HG02840 (cell line): ENCODE data around the gene CCDC28B.

ENCODE experiments used
- ATAC-seq: cut with Tn5 transposase; IDR thresholded peaks from one replicate; pipeline ENCODE4 v1.9.1; 2021; ENCODE audit warnings: mild to moderate bottlenecking, moderate library complexity, moderate number of reproducible peaks; ENCODE audit not compliant: unreplicated experiment, low FRiP score

The CCDC28B gene

DNA sequence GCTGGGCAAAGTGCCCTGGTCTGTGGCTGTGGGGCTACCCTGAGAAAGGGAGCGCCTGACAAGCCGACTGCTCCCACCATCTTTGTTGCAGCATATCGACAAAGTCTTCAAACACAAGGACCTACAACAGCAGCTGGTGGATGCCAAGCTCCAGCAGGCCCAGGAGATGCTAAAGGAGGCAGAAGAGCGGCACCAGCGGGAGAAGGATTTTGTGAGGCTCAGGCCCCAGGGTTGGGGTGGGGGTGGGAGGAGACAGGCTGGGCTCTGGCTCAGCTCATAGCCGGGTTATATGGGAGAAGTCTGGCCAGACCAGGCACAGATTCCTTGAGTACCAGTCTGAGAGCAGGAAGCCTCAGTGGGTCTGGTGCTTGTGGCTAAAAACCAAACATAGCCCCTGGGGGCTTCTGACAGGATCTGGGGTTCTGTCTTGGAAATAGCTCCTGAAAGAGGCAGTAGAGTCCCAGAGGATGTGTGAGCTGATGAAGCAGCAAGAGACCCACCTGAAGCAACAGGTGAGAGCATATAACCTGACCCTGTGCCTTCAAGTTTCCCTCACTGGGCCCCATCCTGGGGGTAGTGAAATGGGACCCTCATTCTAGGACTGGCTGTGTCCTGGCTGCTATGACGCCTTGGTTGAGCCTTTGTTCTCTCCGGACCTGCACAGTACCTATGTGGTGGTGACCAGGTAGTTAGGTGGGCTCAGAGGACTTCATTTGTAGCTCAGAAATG is 8.0 kb upstream of the CCDC28B start:
- ATAC-seq, result no peak

DNA sequence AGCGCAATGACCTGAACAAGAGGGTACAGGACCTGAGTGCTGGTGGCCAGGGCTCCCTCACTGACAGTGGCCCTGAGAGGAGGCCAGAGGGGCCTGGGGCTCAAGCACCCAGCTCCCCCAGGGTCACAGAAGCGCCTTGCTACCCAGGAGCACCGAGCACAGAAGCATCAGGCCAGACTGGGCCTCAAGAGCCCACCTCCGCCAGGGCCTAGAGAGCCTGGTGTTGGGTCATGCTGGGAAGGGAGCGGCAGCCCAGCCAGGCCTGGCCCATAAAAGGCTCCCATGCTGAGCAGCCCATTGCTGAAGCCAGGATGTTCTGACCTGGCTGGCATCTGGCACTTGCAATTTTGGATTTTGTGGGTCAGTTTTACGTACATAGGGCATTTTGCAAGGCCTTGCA is 5.4 kb upstream of the CCDC28B start:
- ATAC-seq, result no peak

DNA sequence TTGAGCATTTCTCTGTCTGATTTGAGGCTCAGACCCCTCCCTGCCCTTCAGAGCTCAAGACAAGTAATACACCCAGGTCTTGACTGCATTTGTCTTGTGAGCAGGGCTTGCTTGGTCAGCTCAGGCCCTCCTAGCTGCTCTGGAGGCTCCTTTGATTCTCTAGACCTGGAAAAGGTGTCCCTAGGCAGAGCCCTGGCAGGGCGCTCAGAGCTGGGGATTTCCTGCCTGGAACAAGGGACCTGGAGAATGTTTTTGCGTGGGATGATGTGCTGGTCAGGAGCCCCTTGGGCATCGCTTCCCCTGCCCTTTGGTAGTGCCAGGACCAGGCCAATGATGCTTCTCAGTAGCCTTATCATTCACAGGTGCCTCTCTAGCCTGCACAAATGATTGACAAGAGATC is 4.9 kb upstream of the CCDC28B start:
- no peak for ATAC-seq

DNA sequence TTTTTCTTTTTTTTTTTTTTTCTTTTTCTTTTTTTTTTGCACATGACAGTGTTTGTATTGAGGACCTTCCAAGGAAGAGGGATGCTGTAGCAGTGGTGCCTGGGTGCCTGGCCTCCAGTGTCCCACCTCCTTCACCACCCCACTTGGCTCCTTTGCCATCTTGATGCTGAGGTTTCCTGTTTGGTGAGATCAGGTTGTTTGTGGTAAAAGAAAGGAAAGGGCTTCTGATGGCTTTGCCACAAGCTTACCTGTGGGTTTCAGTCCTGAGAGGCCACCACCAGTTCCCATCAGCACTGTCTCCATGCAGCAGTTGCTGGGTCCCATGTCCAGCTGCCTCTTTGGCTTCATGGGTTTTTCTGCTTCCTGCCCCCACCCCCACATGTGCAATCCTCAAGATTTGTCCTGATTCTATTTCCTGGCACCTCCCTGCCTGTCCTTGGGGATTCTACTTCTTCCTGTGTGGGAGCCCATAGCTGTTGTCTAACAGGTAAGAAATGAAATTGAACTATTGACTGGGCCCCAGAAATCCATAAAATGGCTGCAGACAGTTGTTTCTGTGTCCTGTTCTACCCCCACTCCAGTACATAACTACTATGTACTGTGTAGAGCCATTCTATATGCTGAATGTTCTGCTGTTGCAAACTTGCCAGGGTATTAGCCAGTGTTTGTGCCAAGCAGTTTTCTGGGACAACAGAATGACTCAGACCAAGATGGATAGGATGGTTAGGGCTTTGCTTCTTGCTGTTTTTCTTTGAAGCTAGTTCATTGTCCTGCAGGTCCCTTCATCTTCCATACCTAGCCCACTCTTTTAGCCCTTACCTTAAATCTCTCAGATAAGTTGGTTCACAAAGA is 4.2 kb upstream of the CCDC28B start:
- no peak for ATAC-seq

DNA sequence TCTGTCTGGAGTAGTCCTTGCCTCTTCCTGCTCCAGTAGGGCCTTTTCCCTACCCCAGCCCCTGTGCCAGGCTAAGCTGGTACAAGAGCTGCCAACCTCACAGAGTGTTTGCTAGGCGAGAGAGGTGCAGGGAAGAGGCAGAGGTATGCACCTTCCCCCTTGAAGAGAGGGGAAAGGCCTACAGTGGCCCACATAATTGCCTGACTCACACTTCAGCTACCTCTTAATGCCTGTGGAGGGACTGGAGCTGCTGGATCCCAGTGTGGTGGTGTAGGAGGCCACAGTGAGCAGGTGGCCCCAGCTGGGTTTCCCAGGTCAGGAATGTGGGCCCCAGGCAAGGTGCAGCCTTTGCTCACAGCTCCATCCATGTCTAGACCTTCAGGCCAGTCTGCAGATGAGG is 3.3 kb upstream of the CCDC28B start:
- no peak for ATAC-seq

DNA sequence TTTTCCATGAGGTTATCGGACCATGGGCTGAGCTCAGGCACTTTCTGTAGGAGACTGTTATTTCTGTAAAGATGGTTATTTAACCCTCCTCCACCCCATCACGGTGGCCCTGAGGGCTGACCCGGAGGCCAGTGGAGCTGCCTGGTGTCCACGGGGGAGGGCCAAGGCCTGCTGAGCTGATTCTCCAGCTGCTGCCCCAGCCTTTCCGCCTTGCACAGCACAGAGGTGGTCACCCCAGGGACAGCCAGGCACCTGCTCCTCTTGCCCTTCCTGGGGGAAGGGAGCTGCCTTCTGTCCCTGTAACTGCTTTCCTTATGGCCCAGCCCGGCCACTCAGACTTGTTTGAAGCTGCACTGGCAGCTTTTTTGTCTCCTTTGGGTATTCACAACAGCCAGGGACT is 2.6 kb upstream of the CCDC28B start:
- no peak for ATAC-seq

DNA sequence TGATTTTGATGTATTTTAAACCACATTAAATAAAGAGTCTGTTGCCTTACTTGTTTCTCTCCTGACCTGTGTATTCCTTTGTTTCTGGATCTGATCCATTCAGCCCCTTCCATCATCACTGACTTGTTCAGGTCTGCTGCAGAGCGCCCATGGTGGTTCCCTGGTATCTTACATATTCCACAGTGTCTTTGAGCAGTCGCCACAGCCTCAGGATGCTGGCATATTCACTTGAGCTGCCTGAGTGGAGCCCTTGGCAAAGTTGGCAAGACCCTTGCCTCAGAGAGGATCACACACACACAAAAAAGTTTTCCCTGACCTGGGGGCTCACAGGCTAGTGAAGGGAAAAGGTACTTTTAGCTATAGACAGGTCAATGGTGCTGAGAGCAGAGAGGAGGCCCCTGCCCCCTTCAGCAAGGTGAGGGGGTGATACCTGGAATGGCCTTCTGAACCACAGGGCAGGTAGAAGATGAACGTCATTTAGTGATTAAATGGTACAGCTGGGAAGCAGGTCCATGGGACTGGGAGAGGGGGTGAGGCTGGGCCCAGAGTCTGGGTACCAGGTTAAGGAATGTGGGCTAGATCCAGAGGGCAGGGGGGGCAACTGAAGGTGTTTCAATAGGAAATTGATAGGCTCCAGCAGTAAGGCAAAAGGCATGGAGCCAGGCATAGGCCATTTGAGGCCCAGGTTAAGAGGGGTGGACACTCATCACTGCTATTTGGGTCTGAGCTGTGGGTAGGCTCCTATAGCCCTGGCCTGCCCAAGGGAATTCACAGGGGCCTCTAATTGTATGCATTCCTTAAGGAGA is 2.0 kb upstream of the CCDC28B start:
- no peak for ATAC-seq

DNA sequence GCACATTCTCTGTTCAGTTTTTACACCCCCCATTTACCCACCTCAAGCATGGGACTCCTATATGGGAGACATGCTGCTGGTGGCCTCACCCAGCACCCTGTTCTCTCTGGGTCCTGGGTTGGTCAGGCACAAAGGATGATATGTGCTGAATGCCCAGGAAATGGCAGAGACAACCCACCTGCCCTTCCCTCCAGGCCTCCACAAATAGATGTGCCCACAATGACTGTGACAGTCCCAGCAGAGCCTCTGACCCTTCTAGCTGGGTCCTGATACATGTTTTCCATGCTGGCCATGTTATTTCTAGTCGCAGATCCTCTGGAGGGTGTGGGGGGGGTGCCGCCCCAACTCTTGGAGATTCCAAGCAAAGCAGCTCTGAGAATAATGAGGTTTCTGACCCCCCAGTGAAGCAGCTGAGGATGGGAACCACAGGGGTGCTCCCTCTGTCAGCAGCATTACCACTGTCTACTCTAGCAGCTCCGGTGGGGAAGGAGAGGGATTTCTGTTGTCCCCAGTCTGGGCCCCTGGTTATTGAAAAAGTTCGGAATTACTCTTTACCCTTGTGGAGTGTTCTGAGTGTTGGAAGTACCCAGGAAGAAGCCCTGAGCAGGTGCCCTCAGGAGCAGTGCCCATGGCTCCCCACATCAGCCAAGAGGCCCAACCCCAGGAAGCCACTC is 1.2 kb upstream of the CCDC28B start:
- no peak for ATAC-seq

DNA sequence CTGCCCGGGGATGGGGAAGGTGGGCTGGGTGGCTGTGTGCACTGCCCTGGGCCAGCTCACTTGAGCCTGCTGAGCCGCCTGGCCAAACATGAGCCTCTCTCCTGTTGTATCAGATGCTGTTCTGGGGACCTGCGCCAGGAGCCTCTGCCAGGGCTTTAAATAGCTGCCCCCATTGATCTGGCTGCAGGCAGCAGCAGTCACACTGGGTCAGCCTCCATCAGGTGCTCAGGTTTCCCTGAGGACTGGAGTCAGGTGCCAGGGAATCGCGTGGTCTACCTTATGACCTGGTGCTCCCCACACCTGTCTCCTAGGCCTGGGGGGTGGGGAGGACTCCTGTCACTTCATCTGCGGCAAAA is 700 bp upstream of the CCDC28B start:
- no peak for ATAC-seq

DNA sequence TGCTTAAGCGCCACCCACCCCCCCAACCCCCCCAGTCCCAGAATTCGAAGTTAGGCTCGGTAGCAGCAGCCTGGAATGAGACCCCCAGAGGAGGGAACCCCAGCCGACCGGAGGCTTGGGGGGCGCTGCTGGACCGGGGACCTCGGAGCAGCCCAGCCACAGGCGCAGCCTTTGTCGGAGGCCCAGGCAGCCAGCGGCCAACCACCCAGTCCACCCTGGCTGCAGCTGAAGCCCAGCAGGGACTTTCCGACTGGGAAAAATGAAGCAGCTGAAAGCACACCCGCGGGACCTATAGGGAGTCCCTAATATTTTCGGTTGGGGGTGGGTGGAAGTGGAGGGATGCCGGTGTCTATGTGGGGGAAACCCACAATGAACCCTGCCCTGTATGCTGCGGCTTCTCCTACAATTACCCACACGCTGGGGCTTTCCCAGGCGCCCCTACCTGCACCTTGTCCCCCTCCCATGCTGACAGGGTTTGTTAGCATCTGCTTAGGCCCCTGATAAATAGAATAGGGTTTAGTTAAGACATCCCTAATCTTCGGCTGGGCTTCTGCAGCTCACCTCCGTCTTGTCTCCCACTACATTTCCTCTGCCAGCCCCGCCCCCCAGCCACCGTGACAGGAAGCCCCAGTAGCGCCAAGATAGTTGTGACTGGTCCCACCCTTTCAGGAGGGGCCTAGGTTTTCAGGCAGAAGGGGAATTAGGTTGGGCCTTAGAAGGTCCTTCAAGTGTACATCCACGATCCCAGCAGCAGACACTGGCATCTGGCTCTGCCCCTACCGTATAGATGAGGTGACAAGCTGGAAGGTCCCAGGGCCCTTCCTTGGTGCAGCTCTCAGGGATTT is 838 bp downstream of the CCDC28B start:
- ATAC-seq, result no peak

DNA sequence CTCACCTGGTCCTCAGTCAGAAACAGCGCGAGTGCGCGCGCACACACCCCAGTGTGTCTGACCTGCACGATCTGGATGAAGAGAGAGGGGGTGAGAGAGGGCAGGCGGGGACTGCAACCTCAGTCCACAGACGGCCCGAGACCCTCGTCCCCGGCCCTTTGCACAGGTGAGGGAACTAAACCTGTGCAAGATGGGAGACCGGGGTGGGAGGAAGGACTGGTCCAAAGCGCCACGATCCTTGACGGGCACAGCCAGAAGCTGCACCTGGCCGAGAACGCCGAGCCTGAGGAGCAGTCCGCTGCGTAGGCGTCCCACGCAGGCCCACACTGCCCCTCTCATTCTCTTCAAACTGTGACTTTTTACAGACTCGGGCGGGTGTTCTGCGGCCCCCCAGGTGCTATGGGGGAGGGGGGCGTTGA is 4.6 kb downstream of the CCDC28B start:
- no peak for ATAC-seq

DNA sequence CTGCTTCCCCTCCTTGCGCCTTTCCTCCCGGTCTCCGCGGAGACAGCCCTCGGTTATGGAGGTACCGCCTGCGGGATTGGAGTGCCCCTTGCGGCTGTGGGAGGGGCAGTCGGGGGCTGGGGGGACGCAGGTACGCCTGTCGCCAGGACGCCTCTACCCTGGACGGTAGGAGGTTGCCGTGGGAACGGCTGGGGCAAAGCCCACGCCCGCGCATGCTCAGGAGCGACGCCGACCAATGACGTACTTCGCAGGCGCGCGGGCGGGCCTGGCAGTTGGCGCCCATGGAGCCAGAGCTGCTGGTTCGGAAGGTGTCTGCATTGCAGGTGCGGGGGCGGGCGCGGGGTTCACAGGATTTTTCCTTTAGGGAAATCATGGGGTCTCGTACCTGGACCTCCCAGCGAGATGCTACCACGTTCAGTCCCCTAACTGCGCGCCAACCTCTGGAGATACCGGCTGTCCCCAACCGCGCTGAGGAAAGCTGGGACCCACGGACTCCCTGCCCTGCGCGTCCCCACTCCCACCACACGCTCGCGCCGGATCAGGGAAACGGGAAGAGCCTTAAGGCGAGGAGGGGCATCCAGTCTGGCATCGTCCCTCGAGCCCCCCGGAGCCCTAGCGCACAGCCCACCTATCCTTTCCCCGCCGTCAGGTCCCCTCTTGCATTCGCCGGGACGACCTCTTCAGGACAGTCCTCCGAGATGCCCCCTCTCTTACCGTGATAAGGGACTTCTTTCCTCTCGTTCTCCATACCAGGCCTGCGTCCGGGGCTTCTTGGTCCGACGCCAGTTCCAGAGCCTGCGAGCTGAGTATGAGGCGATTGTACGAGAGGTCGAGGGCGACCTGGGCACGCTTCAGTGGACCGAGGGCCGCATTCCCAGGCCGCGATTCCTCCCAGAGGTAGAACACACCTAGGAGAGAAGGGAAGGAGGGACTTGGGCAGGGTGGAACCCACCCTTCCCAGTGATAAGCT is 5.3 kb downstream of the CCDC28B start, which contains the start of gene IQCC:
TSS of gene IQCC (plus strand) at position 271 of the 970 bp plus-strand sequence. CDS start at position 282, 11 bp downstream.
- peak; percentile 42 for ATAC-seq

DNA sequence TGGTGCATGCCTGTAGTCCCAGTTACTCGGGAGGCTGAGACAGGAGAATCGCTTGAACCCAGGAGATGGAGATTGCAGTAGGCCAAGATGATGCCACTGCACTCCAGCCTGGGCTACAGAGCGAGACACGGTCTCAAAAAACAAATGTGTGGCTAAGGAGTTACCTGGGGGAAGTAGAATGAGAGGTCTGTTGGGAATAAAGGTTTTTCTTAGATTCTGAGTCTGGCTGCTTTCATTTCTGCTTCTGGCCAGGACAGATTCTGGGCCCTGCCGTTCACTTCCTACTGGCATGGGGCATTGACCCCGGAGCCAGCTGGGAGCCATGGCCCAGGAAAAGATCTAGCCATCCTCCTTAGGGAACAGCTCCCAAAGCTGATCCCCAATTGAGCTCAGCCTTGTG is 8.1 kb downstream of the CCDC28B start:
- ATAC-seq, result no peak

DNA sequence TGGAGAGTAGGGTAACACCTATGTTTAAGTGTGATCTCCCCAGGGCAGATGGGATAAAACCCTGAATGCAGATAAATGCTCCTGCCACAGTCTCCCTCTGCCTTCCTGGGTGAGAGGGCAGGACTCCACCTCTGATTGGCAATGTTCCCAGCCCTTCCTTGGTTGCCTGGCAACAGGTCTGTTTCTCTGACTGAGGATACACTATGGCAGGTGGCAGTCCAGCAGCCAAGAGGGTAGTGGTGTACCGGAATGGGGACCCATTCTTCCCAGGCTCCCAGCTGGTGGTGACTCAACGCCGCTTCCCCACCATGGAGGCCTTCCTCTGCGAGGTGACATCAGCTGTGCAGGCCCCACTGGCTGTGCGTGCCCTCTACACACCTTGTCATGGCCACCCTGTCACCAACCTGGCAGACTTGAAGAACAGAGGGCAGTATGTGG is 8.5 kb downstream of the CCDC28B start, which contains the start of gene DCDC2B:
TSS of gene DCDC2B (plus strand) at position 199 of the 438 bp plus-strand sequence. CDS start at position 204, 5 bp downstream.
- ATAC-seq, result no peak

DNA sequence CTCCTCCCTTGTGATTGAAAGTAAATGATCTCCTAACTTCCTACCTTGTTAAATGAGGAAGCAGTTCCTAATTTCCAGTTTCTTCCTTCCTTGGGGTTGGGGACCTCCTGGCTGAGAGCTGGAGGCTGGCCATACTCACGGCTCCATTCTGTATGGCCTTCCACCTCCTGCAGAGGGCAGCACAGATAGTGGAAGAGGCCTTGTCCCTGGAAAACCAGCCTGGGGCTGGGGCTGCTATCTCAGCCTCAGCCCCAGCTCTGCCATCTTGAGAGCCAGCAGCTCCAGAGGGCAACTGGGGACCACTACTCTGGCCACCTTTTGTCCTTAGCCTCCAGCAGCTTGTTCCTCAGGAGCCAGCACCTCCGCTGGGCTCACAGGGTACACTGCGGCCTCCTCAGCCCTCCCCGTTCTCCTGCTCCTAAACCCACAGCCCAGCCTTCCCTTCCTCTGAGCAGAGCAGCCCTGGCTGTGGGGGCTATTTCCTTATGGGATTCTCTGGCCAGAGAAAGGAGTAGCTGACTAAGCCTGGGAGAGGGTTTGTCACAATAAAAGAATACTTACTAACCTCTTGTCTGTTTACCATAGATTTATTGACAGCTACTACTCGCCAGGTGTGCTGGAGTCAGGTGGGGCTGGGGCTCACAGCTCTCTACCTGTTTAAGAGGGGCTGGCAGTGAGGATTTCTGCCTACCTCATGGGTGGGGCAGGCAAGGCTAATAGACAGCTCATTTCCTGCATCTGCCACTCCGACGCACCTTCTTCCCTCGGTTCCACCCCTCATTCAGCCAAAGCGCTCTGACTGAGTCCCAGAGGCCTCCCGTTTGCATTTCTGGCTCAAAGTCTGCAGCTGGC is 15.5 kb downstream of the CCDC28B start:
- no peak for ATAC-seq

DNA sequence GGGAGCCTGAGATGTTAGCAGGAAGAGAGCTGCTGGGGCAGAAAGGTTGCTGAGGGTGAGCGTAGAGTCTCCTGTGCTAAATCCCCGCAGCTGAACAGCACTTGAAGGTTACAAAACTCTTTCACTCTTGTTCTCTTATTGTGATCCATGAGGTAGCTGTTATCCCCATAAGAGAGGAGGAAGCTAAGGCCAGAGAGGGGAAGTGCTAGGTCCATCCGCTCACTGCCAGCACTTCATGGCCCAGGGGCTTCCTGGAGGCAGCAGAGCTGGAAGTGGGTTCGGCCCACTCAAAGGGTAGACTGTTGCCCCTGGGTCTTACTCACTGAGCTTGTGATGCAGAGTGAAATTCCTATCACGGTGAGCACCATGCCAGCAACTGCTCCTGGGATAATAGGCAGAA is 16.2 kb downstream of the CCDC28B start:
- ATAC-seq, result no peak

DNA sequence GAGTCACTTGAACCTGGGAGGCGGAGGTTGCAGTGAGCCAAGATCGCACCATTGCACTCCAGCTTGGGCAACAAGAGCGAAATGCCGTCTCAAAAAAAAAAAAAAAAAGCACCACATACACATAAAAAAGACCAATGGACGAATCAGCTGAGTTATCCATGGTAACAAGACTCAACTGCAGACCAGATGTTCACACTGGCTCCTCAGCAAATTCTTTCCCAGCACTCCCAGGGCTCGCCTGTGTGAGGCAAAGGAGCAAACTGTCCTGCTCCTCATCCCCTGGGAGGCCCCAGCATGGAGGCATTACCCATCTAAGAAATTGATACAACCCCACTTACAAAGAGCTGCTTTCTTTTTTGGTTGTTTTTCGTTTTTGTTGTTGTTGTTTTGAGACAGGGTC is 18.6 kb downstream of the CCDC28B start:
- ATAC-seq, result no peak
